ENCODE measurements around the gene MRPL51. TPM values are rescaled to one million over a fixed set of nuclear protein-coding genes. Genes with fewer than 3 reads are reported as not detected.

MRPL51 gene
- total and polyA plus RNA-seq, 11 donors = 95.6 to 300 (median 223) TPM

DNA sequence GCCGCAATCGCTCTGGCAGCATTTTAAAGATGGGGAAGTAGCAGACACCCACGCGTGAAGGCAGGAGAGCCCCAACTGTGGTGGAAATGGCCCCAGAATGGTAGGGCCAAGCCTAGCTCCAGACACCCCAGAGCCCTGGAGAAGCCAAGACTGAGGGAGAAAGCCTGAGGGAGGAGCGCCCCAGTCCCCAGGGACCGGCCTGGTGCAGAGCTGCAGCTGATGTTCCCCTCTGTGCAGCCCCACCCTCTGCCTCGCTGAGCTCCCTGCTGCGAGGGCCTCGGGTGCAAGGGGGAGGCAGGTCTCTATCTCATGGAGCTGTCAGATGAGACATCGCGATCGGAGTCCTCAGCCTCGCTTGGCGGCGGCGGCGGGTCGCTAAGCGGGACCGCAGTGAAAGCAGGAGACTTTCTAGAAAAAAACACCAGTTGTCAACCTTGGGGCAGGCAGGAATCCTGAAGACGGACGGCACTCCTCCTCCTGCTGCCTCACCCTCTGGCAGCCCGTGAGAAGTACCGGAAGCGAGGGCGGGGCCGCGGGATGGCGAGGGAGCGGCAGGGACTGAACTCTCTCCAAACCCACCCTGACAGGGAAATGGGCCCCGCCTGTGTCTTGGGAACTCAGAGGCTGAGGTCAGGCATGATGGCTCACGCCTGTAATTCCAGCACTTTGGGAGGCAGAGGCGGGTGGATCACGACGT is 47.3 kb upstream of the MRPL51 start:
- peaks cover 0 to 88% (median 72%) of the 10 kb centered on the region in 9 donors for H3K36me3 ChIP-seq

GRCh38 chr12:6539707-6540134 is 46.7 kb upstream of the MRPL51 start:
- H3K9me3 ChIP-seq = no peaks in the 10 kb centered on the region
- H3K27ac ChIP-seq = peak overlapping the region in 11 of 12 donors; percentile 72 to 90 (median 77)
- WGBS, 4 donors = 56 to 74% (median 64%) methylated on average over 10 to 14 of the region's 14 CpGs
- intact Hi-C loops (cut with DNase I) = loop anchor here (5.0 to 10.0 kb wide), 6 partner anchors 67 to 205 kb away; partner anchors contain the start of gene VAMP1 (in 2 of the 10)
- peaks cover 3 to 71% (median 49%) of the 10 kb centered on the region in 12 donors for H3K4me1 ChIP-seq
- ATAC-seq = peak in 3 of 4 donors; percentile 4 to 9 (median 5)
- H3K4me3 ChIP-seq = no peak overlapping the region
- peaks cover 0 to 82% (median 68%) of the 10 kb centered on the region in 9 donors for H3K36me3 ChIP-seq
- no peaks in the 10 kb centered on the region for H3K27me3 ChIP-seq
- DNase-seq = peak in 1 of 5 donors; percentile 63
- TF ChIP-seq, protein P1, sequence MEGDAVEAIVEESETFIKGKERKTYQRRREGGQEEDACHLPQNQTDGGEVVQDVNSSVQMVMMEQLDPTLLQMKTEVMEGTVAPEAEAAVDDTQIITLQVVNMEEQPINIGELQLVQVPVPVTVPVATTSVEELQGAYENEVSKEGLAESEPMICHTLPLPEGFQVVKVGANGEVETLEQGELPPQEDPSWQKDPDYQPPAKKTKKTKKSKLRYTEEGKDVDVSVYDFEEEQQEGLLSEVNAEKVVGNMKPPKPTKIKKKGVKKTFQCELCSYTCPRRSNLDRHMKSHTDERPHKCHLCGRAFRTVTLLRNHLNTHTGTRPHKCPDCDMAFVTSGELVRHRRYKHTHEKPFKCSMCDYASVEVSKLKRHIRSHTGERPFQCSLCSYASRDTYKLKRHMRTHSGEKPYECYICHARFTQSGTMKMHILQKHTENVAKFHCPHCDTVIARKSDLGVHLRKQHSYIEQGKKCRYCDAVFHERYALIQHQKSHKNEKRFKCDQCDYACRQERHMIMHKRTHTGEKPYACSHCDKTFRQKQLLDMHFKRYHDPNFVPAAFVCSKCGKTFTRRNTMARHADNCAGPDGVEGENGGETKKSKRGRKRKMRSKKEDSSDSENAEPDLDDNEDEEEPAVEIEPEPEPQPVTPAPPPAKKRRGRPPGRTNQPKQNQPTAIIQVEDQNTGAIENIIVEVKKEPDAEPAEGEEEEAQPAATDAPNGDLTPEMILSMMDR (IDR thresholded peaks at IDR 0.05) = no peak
- TF ChIP-seq POLR2A (IDR thresholded peaks at IDR 0.05) = no peak

More for the DNA sequence above, 47.3 kb upstream of the MRPL51 start:
- Histone ChIP-seq H3K9me3 (no peaks in the 10 kb centered on the region), H3K27ac (peak overlapping the region in 11 of 12 donors; percentile 72 to 90 (median 77)), H3K4me3 (peak overlapping the region in 6 of 12 donors; percentile 0 to 29 (median 18)), H3K4me1 (peaks cover 3 to 71% (median 49%) of the 10 kb centered on the region in 12 donors), H3K27me3 (no peaks in the 10 kb centered on the region)
- DNase-seq (peak; percentile 87 to 94 (median 91)), ATAC-seq (peak; percentile 35 to 83 (median 69))
- WGBS, 4 donors = 30 to 45% (median 34%) methylated on average over 31 to 35 of the region's 35 CpGs
- intact Hi-C loops (cut with DNase I) = no loop called here
- TF ChIP-seq POLR2A (IDR thresholded peaks at IDR 0.05) = peak in 1 of 2 donors; percentile 24
- TF ChIP-seq, protein P1 (IDR thresholded peaks at IDR 0.05) = no peak

GRCh38 chr12:6539314-6539682 is 46.2 kb upstream of the MRPL51 start:
- intact Hi-C loops (cut with DNase I) = loop anchor here (5.0 to 10.0 kb wide), 6 partner anchors 67 to 204 kb away; partner anchors contain the start of gene VAMP1 (in 2 of the 10)
- peak overlapping the region in 7 of 12 donors; percentile 72 to 90 (median 75) for H3K27ac ChIP-seq
- TF ChIP-seq POLR2A (IDR thresholded peaks at IDR 0.05) = no peak
- TF ChIP-seq, protein P1 (IDR thresholded peaks at IDR 0.05) = no peak
- H3K36me3 ChIP-seq = peaks cover 0 to 78% (median 64%) of the 10 kb centered on the region in 9 donors
- H3K4me1 ChIP-seq = peaks cover 3 to 71% (median 49%) of the 10 kb centered on the region in 12 donors
- H3K4me3 ChIP-seq = no peak overlapping the region
- no peak for DNase-seq
- ATAC-seq = no peak
- H3K9me3 ChIP-seq = no peaks in the 10 kb centered on the region
- no peaks in the 10 kb centered on the region for H3K27me3 ChIP-seq
- 81 to 88% (median 86%) methylated on average over 5 of the region's 5 CpGs for WGBS, 4 donors

Measured in heart left ventricle (tissue), 16 donors.